Type B pancreatic cell (in vitro differentiated cells): ENCODE data around the gene DENND10. TPM values are rescaled to one million over a fixed set of nuclear protein-coding genes. Genes with fewer than 3 reads are reported as not detected.

ENCODE experiments used
- DNase-seq: peaks from one replicate; pipeline ENCODE4 v3.0.0; 2021; ENCODE audit warnings: mixed read lengths; ENCODE audit not compliant: unreplicated experiment; ENCODE audit errors: extremely low spot score
- H3K27ac Mint-ChIP-seq: 2 replicates; pipeline ENCODE4 v1.8.0; 2021; ENCODE audit warnings: mild to moderate bottlenecking, mixed read lengths
- H3K27me3 Mint-ChIP-seq: 2 replicates; pipeline ENCODE4 v1.8.0; 2021; ENCODE audit warnings: mixed read lengths
- H3K36me3 Mint-ChIP-seq: 2 replicates; pipeline ENCODE4 v1.8.0; 2021; ENCODE audit warnings: mixed read lengths
- H3K4me1 Mint-ChIP-seq: one replicate; pipeline ENCODE4 v1.8.0; 2021; ENCODE audit warnings: mixed read lengths; ENCODE audit not compliant: unreplicated experiment
- H3K4me3 Mint-ChIP-seq: 2 replicates; pipeline ENCODE4 v1.8.0; 2021; ENCODE audit warnings: mild to moderate bottlenecking, mixed read lengths
- H3K9me3 Mint-ChIP-seq: 2 replicates; pipeline ENCODE4 v1.8.0; 2021; ENCODE audit warnings: mixed read lengths
- CTCF ChIP-seq: fragments of 200-600 bp; sonication (generic); conservative IDR thresholded peaks from 2 replicates; pipeline ENCODE4 v1.5.0; 2021; ENCODE audit warnings: antibody characterized with exemption, mild to moderate bottlenecking
- total RNA-seq: library from RNA; stranded (reverse); gene quantifications from 2 replicates; pipeline ENCODE4 v1.2.1, GENCODE V29; 2021; ENCODE audit warnings: low replicate concordance

Gene DENND10
- total RNA-seq, 1 donor from 2014 or later, result 39.4 TPM

GRCh38 chr10:119112056-119112455 lies 8.1 kb downstream of the DENND10 start:
- peaks cover 13% of the 10 kb centered on the region for H3K36me3 Mint-ChIP-seq
- H3K27me3 Mint-ChIP-seq, result no peaks in the 10 kb centered on the region
- H3K9me3 Mint-ChIP-seq, result no peaks in the 10 kb centered on the region
- no peak overlapping the region for H3K4me3 Mint-ChIP-seq
- no peaks in the 10 kb centered on the region for H3K4me1 Mint-ChIP-seq
- no peak overlapping the region for H3K27ac Mint-ChIP-seq
- no peak for DNase-seq
- TF ChIP-seq CTCF, result no peak

- no peak for TF ChIP-seq CTCF
- H3K27ac Mint-ChIP-seq, result no peak overlapping the region
- H3K4me1 Mint-ChIP-seq, result no peaks in the 10 kb centered on the region
- H3K4me3 Mint-ChIP-seq, result no peak overlapping the region
- DNase-seq, result no peak
- H3K27me3 Mint-ChIP-seq, result no peaks in the 10 kb centered on the region
- H3K36me3 Mint-ChIP-seq, result peaks cover 18% of the 10 kb centered on the region
- no peaks in the 10 kb centered on the region for H3K9me3 Mint-ChIP-seq
These were observed 10.1 kb downstream of the DENND10 start for GRCh38 chr10:119113751-119114732.

- TF ChIP-seq CTCF, result no peak
- Mint-ChIP-seq H3K27me3 (no peaks in the 10 kb centered on the region), H3K9me3 (no peaks in the 10 kb centered on the region), H3K27ac (no peak overlapping the region), H3K4me3 (no peak overlapping the region), H3K36me3 (peaks cover 18% of the 10 kb centered on the region), H3K4me1 (no peaks in the 10 kb centered on the region)
- no peak for DNase-seq
These were observed 12.0 kb downstream of the DENND10 start for GRCh38 chr10:119115926-119116325.

- no peaks in the 10 kb centered on the region for H3K9me3 Mint-ChIP-seq
- H3K36me3 Mint-ChIP-seq, result peaks cover 18% of the 10 kb centered on the region
- H3K4me1 Mint-ChIP-seq, result no peaks in the 10 kb centered on the region
- no peak overlapping the region for H3K4me3 Mint-ChIP-seq
- no peaks in the 10 kb centered on the region for H3K27me3 Mint-ChIP-seq
- no peak for DNase-seq
- no peak overlapping the region for H3K27ac Mint-ChIP-seq
- no peak for TF ChIP-seq CTCF
These were observed 12.5 kb downstream of the DENND10 start for GRCh38 chr10:119116326-119116951.

- DNase-seq, result no peak
- Mint-ChIP-seq H3K36me3 (peaks cover 17% of the 10 kb centered on the region), H3K4me3 (no peak overlapping the region), H3K27me3 (no peaks in the 10 kb centered on the region), H3K9me3 (no peaks in the 10 kb centered on the region), H3K4me1 (no peaks in the 10 kb centered on the region), H3K27ac (no peak overlapping the region)
- no peak for TF ChIP-seq CTCF
These were observed 14.3 kb downstream of the DENND10 start for GRCh38 chr10:119118231-119118630.
